HG03354 (cell line): Measurements from ENCODE around the gene LMF1.

ENCODE experiments used
- ATAC-seq: cut with Tn5 transposase; IDR thresholded peaks from one replicate; pipeline ENCODE4 v1.9.1; 2021; ENCODE audit warnings: mild to moderate bottlenecking; ENCODE audit not compliant: unreplicated experiment, poor library complexity, severe bottlenecking

The LMF1 gene

DNA sequence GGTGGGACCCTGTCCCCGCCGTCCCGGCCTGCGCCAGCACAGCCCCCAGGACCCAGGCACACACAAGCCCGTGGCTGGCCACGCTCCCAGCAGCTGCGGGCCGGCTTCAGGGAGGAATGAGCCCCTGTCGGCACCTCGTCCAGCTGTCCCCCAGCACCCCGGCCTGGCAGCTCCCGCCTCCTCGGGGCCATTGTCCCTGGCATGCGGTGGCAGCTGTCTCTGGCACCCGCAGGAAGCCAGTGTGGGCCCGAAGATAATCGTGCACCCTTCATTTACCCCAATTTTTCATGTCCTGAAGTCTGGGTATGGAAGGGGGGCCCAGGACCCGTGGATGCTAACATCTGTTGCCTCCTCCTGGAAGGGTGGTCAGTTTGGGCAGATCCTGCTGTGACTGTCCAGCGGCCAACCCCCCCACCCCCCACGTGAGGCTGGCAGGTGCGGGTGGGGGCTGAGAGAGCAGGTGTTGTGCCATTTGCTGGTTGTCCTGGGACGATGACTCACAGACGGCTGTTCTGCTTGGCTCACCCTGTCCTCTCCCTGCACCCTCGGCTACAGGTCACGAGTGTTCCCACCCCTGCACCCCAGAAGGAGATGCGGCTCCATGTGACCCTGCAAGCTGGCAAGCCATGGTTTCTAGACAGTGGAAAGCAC, 4.0 kb upstream of the LMF1 start:
- no peak for ATAC-seq

DNA sequence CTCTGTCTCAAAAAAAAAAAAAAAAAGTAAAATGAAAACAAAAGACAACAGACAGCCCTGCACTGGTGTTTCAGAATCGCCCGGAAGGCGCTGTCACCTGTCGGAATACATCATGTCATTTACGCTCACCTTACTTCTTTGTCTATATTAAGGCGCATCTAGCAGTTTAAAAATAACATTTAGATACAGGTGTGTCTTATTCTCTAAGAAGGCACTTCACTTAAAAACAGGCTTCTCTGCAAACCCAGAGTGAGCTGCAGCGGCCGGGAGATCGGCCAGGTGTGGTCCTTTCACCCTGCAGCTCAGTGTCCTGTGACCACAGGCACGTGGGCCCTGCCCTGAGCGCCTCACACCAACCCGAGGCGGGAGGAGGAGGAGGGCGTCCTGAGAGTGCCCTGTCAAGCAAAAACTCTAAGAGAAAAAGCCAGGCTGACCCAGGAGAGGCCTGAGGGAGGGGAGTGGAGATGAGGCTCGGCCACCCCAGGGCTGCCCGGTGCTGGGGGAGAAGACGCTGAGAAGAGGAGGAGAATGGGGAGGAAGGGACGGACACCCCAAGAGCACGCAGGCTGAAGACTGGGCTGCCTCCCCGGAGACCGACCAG, 3.3 kb upstream of the LMF1 start:
- no peak for ATAC-seq

DNA sequence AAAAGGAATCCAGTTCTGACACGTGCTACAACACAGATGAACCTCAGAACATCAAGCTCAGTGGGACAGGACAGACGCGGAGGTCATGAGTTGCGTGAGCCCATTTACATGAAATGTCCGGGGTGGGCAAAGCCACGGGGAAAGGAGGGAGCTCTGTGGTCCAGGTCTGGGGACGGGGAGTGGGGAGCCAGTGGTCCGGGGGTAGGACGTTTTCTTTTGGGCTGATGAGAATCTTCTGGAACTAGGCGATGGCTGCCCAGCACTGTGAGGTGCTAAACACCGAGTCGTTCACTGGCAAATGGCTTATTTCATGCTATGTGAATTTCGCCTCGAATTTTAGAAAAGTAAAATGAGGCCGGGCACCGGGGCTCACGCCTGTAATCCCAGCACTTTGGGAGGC, 2.6 kb upstream of the LMF1 start:
- no peak for ATAC-seq

DNA sequence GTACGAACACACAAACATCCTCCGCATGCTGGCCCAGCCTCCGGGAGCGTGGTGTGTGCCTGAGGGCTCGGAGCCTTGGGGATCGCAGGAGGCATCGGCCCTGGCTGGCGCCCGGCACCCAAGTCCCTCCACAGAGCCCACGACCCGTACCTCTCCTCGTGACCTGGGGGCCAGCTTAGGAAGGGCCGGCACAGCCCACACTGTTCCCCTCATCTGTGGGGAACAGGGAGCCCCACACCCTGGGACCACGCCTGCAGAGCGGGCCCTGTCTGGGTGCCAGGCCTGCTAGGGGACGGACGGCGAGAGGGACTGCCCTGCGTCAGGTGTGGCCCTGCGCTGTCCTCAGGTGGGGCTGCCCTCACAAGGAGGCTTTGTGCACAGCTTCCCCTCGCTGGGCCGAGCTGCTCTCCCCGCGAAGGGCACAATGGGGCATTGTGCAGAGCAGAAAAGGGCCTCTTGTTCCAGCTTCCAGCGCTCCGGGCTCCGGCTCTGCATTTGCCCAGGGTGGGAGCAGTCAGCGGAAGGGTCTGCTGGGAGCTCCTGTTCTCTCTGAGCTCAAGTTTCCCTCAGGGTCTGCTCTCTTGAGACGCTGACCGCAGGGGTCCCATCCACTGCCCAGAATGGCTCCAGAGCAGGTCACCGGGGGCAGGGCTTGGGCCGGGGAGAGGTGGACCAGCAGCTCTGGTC, 1.7 kb upstream of the LMF1 start:
- no peak for ATAC-seq

DNA sequence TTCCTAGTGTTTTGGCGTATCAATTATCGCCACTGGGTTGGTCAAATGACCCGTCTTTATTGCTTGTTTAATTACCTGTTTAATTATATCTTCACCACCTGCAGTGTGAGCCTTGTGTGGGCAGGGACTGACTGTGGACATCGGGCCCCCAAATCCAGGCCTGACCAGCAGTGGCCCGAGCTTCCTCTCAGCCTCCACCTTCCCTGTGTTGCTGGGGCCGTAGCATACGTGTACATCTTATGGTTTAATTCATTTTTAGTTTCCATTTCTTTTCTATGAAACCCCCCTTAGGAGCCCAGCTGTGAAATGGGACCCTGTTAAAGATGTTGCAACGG, 1.2 kb upstream of the LMF1 start:
- ATAC-seq: no peak

DNA sequence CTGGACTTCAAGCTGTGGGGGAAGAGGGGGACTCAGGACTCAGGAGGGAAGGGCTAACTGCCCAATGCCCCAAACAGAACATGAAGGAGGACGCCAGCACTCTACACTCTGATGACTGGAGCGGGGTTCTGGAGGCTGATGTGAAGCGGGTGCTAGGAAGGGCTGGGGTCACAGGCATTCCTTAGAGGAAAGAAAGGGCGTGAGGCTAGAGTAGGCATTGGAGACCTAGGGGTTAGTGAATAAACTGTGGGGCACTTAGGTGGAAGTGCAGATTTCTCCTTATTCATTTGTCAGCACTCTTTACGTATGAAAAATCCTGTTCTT, 760 bp upstream of the LMF1 start:
- ATAC-seq: no peak

DNA sequence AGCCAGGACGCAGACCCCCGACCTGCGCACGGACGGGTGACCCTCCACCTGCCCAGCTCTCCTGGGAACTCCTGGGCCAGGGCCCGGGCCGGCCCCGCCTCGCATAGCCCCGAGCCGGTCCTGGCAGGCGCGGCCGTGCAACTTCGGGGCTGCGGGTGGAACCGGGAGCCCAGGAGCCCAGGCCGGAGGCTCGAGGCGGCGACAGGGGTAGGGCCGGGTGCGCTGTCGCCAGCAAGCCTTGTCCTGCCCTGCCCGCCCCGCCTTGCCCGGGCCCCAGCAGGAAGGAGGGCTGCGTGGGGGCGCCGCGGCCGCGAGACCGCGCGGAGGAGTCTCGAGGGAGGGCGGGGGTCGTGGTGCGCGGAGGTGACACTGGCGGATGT, 408 bp downstream of the LMF1 start:
- ATAC-seq: no peak

DNA sequence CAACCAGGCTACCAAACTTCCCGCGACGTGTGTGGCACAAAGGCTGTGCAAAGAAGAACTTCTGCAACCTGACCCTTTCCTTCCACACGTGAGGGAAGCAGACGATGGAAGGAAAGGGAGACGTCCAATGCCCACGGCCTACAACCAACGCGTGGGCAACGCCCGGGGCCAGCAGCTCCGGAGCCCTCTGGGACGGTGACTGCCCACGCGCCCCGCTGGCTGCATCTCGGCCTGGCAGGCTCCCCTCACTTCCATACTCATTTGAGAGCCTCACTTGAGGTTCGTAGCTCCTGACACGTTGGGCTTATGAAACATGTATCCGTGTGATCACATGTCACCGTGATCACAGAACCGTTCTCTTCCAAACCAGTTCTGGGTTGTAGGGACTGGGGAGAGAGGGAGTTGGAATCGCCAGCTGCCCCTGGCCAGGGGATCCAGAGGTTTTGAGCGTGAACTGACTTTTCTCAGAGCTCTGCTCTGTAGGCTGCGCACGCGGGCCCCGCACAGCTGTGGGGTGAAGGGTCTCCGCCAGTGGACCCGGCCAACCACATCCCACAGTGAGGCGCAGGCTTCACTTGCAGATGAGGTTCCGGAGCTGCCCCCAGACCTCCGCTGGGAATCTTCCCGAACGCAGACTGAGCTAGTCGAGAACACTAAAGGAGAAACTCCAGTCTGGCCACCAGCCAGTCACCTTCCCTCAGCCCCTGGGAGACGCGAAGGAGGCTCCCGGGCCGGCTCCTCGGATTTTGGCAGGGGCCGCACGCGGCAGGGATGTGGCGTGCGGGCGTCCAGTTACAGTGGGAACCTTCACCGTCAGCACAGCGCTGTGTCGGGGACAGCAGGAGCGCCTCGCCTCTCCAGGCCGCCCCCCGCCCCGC, 1.0 kb downstream of the LMF1 start:
- peak; percentile 7 for ATAC-seq

DNA sequence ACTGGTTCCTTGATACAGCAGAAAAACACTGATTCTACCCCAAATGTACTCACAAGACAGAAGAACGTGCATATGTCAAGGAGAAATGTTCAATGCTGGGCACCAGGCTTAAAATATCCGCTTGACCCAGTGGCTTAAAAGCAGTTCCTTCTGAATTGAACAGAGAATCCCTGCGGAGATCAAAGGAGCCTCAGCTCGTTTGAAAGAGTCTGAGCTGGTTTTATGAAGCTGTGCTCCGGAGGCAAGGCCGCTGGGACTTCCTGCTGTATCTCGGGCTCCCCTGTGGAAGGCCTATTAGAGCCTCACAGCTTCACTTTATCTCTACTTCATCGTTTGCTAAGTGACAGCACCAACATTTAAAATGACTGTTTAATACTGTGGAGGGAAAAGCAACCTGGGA, 2.2 kb downstream of the LMF1 start:
- ATAC-seq: no peak

DNA sequence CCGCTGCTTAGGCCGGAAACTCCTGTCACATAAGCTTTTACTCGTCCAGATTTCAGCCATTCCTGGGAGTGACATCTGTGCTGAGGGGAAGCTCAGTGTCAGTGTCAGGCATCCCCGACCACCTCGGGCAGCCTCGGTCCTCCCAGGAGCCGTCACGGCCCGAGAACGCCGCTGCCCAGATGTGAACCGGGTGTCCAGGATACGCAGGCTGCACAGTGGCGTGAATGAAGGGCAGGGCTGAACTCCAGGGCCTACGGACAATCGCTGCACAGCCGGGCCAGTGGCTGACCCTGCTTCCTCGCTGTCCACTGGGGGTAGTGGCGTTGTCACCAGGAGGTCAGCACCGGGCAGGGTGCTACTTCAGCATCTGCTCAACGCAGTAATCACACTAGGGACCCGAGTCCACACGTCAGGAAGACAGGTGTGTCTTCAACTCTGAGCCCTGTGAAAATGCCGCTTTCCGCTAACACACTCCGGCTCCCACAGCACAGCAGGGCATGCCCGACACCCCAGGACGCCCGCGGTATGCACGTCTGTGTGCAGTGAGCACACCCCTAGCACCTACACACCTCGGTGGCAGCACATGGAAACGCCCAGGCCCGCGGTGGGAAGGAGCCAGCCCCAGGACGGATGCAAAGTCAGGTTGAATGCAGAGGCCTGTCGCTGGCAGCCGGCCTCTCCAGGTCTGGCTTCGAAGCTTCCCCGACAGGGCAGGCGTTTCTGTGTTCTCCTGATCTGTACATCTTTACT, 3.1 kb downstream of the LMF1 start:
- ATAC-seq: no peak

DNA sequence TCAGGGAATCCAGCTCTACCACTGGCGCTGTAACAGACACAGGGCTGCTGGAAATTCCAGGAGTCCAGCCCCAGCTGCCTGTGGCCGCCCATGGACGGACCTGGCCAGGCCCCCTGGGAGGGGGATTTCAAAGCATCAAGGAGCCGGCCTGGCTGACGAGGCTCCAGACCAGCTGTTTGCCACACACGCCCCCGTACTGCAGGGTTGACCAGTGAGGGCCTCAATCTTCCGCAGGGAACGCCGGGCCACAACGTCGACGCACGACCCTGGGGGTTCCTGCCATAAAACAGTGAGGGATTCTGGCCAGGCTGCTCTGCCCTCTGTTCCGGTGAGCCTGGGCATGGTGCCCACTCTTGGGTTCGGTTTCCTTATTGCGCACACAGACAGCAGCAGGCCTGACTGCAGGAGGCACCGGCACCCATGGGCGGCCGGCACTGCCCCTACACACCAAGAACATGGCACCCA, 3.7 kb downstream of the LMF1 start:
- ATAC-seq: no peak

DNA sequence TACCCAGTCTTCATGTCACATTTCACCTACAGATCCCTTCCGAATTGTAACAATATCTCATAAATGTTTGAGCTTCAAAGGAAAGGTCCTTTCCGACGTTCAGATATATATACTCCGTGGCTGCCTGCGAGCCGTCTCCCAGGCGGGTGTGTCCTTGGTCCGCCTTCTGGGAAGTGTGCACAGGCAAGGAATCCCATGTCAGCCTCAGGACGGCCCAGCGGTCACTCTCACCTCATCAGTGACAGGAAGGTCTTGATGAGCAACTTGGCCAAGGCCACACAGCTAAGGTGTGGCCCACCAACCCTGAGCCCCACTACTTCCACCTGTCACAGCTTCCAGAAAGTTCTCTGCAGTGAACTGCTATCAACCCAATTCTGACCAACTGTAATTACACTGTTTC, 4.3 kb downstream of the LMF1 start:
- no peak for ATAC-seq

DNA sequence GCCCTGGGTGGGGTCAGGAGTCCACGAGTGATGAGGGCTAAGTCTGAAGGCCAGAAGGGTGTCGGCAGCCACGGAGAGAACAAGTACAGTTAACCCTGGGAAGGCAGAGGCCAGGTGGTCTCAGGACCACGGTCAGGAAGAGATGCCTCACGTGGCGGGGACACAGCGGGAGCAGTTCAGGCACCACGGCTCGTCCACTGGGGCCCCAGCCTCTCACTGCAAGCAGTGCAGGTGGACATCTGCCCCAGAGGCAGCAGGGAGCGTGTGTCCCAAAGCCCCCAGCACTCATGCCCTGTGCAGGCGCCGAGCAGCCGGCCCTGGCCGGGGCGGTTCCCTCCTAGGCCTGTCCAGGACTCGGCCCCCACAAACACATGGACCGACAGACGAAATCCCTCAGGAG, 4.7 kb downstream of the LMF1 start:
- ATAC-seq: no peak

DNA sequence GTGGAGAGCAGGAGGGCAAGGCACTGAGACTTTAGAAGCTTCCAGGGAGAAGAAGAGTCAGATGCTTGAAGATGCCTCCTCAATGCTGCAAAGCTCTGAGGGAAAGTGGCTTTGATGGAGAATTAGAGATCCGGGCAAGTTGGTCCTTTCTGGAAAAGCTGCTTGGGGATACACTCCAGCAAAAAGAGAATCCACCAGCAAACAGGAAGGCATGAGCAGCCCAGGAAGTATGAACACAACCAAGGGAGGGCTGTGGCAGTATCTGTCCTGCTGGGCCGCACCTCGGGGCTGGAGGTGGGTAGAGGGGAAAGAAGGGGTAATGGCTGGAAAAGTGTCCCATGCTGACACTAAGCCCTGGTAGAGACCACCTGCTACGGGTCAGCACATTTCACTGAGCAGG, 5.3 kb downstream of the LMF1 start:
- ATAC-seq: no peak

DNA sequence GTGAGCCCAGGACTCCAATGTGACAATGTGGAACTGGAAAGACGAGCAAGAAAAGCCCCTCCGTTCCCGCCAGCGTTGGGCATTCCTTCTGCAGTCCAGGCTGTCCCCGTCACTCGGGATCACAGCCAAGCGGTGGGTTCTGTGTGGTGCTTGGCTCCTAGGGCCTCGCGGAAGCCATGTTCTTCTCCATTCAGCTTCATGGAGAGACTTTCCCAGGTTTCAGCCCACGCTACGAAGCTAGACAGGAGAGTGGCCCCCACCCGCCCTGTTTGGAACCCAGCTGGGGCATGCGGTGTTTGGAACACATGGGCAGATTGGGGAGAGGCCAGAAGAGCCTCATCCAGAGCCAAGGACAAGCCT, 5.8 kb downstream of the LMF1 start:
- ATAC-seq: no peak

DNA sequence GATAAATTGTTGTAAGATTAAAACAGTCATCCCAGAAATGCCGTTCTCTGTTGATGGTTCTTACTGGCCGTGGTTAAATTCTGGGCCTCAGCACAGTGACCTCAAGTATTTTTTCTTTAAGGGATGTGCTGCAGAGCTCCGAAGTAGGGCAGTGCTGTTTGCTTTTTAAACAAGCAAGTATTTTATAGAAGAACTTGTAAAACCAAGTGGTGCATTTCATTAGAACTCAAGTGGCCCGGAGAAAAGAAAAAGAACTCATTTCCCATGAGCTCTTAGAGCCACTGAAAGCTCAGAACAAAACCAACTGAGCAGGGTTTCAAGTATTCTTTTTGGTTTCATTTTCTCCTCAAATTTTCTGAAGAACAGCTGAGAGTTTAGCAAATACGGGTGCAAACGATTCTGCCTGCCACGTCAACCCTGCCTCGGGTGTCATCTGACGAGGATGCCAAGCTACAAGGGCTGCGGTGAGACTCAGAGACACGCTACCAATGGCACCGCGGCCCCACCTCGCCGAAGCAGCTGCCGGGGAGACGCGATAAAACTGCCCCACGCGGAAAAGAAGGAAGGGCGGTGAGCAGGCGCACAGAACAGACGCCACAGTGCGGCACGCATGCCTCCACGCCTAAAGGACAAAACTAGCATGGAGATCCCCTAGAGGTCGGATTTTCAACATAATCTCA, 6.3 kb downstream of the LMF1 start:
- no peak for ATAC-seq

DNA sequence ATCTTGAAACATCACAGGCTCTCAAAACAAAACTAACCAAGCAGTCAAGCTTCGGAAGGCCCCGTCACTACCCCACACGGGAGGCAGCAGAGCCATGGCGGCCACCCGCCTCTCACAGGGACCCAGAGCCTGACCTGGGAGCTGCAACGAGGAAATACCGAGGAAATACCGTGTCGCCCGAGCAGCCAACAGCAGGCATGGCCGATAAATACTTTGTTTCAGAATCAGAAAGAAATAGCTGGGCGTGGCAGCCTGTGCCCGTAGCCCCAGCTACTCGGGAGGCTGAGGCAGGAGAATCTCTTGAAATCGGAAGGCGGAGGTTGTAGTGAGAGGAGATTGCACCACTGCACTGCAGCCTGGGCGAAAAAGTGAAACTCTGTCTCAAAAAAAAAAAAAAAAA, 6.9 kb downstream of the LMF1 start:
- no peak for ATAC-seq

DNA sequence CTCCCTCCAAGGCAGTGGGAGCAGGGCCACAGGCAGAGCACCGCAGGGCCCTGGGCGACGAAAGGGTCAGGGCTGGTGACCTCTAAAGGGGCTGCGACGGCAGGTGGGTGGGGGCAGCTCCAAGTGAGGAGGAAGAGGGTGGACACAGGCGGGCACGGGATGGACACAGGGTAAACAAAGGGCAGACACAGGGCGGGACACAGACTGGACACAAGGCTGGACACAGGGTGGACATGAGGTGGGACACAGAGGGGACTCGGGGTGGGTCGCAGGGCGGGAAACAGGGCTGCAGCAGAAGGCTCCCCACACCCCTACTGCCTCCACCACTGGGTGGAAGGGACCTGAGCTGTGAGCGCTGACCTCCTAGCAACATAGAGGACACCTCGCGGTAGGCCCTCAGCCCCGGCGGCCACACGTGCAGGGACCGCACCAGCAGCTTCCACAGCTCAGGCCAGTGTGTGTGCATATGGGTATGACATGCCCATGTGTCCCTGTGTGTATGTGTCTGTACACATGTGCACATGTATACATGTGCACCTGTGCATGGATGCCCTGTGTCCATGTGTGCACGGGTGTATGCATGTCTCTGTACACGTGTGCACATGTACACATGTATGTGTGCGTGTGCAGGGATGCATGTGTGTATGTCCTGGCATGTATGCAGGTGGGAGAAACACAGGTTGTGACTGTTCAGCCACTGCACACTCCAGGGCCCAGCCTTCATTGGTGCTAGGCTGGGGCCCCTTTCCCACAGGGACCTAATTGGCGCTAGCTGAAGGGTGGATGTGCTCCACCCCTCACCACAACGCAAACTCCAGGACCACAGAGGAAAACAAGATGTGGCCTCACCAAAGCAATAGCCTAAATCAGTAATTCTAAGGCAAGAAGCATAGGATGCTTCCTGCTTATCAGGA, 7.6 kb downstream of the LMF1 start:
- no peak for ATAC-seq

DNA sequence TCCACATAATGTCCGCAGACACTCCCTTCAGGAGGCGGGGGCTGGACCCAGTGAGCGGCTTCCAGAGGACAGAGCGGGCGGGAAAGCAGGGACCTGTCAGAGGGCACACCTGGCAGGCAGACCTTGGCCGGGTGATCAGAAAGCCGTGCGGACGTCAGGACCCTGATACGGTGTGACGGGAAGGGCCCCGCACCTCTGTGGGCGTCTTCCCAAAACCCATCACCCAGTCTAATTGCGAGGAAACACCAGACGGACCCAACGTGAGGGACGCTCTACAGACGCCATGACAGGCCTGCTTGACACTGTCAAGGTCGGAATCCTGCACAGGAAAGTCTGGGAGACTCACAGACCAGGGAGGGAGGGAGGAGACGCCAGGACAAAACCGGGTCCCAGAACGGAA, 8.4 kb downstream of the LMF1 start:
- no peak for ATAC-seq
